Osteocyte (in vitro differentiated cells): ENCODE results near the gene CASTOR1. TPM values are rescaled to one million over a fixed set of nuclear protein-coding genes. Genes with fewer than 3 reads are reported as not detected.
A peak's percentile ranks its signal among the peaks of the same experiment; 100 is the strongest.

Experiments used
- DNase-seq: peaks from one replicate; pipeline ENCODE4 v3.0.0; 2021; ENCODE audit warnings: mixed read lengths; ENCODE audit not compliant: unreplicated experiment; ENCODE audit errors: extremely low spot score
- H3K27ac Mint-ChIP-seq: one replicate; pipeline ENCODE4 v1.8.0; 2021; ENCODE audit warnings: mild to moderate bottlenecking, mixed read lengths; ENCODE audit not compliant: unreplicated experiment
- H3K27me3 Mint-ChIP-seq: one replicate; pipeline ENCODE4 v1.8.0; 2021; ENCODE audit warnings: mixed read lengths; ENCODE audit not compliant: unreplicated experiment
- H3K36me3 Mint-ChIP-seq: one replicate; pipeline ENCODE4 v1.8.0; 2021; ENCODE audit warnings: mixed read lengths; ENCODE audit not compliant: unreplicated experiment
- H3K4me1 Mint-ChIP-seq: one replicate; pipeline ENCODE4 v1.8.0; 2021; ENCODE audit warnings: mixed read lengths; ENCODE audit not compliant: unreplicated experiment
- H3K4me3 Mint-ChIP-seq: one replicate; pipeline ENCODE4 v1.8.0; 2021; ENCODE audit warnings: mild to moderate bottlenecking, moderate library complexity, mixed read lengths; ENCODE audit not compliant: unreplicated experiment
- H3K9me3 Mint-ChIP-seq: one replicate; pipeline ENCODE4 v1.8.0; 2021; ENCODE audit warnings: mixed read lengths; ENCODE audit not compliant: unreplicated experiment
- CTCF ChIP-seq: fragments of 200-600 bp; sonication (generic); IDR thresholded peaks from 2 replicates; pipeline ENCODE4 v1.5.0; 2021; ENCODE audit warnings: antibody characterized with exemption, mild to moderate bottlenecking, moderate library complexity
- total RNA-seq: library from RNA; stranded (reverse); gene quantifications from 2 replicates; pipeline ENCODE4 v1.2.1, GENCODE V29; 2021

The CASTOR1 gene
- total RNA-seq, 1 donor from 2014 or later: 12.2 TPM

- DNase-seq: no peak
- H3K36me3 Mint-ChIP-seq: peaks cover 22% of the 10 kb centered on the region
- no peak for TF ChIP-seq CTCF
- no peaks in the 10 kb centered on the region for H3K9me3 Mint-ChIP-seq
- no peak overlapping the region for H3K4me3 Mint-ChIP-seq
- no peaks in the 10 kb centered on the region for H3K27me3 Mint-ChIP-seq
- H3K4me1 Mint-ChIP-seq: peaks cover 20% of the 10 kb centered on the region
- no peak overlapping the region for H3K27ac Mint-ChIP-seq
These were observed 5.5 kb upstream of the CASTOR1 start for GRCh38 chr22:30294830-30295229.

GRCh38 chr22:30294066-30294465, 4.8 kb upstream of the CASTOR1 start:
- no peak for TF ChIP-seq CTCF
- Mint-ChIP-seq H3K4me1 (peaks cover 22% of the 10 kb centered on the region), H3K27me3 (no peaks in the 10 kb centered on the region), H3K27ac (no peak overlapping the region), H3K4me3 (no peak overlapping the region), H3K36me3 (peaks cover 21% of the 10 kb centered on the region), H3K9me3 (no peaks in the 10 kb centered on the region)
- no peak for DNase-seq

DNA sequence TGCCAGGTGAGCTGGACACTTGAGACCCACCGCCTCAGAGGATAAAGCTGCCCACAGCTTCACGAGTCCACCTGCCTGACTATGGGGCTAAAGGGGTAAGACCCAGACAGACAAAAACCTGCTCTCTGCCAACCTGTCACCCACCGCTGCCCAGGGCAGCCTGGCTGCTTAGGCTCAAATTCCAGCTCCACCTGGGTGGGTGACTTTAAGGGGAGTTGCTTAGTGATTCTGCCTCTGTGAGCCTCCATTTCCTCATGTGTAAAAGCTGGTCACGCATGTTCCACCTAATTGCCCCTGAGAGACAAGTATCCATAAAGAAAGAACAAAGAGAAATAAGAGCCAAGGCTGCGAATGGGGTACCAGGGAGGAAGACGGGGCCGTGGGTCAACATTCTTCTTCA, 3.7 kb upstream of the CASTOR1 start:
- no peak for TF ChIP-seq CTCF
- Mint-ChIP-seq H3K4me3 (no peak overlapping the region), H3K9me3 (no peaks in the 10 kb centered on the region), H3K27me3 (no peaks in the 10 kb centered on the region), H3K4me1 (peaks cover 28% of the 10 kb centered on the region), H3K36me3 (peaks cover 16% of the 10 kb centered on the region), H3K27ac (no peak overlapping the region)
- DNase-seq: no peak

DNA sequence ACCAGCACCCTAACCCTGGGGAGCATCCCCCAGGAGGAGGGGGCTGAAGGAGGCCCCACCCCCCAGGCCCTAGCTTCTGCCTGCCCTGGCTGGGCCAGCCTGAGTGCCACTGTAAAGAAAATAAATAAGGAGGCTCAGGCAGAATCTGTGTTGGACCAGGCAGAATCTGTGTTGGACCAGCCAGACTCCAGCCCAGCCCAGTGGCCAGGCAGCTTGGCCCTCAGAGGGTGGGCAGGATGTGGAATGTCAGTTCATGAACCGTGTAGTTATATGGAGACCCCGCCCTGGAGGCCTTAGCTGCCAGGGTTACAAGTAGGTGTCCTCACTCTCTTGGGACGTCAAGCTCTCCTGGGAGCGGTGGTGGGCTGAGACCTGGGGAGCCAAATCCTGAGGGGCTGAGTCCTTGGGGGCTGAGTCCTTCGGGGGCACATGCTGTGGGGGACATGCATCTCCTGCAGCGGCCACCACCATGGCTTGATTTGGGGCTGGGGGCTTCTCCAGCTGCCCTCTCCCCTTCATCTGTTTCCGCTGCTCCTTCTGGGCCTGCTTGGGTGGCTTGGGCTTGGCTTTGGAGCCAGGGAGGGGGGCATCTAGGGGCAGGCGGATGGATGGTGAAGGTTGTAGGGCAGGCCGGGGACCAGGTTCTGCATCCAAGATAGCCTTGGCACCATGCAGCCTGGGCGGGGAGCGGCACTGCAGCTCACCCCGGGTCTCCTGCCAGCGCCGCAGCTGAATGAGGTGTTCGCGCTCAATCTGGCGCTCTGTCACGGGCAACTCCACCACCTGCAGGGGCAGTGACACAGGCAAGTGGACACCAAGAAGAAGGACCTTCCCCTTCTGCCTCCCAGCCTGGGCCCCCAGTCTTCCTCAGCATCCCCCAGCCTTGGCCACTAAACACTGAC, 3.0 kb upstream of the CASTOR1 start:
- no peak overlapping the region for H3K4me3 Mint-ChIP-seq
- no peaks in the 10 kb centered on the region for H3K9me3 Mint-ChIP-seq
- H3K27me3 Mint-ChIP-seq: no peaks in the 10 kb centered on the region
- TF ChIP-seq CTCF: no peak
- H3K36me3 Mint-ChIP-seq: peaks cover 13% of the 10 kb centered on the region
- peaks cover 31% of the 10 kb centered on the region for H3K4me1 Mint-ChIP-seq
- H3K27ac Mint-ChIP-seq: no peak overlapping the region
- DNase-seq: no peak

DNA sequence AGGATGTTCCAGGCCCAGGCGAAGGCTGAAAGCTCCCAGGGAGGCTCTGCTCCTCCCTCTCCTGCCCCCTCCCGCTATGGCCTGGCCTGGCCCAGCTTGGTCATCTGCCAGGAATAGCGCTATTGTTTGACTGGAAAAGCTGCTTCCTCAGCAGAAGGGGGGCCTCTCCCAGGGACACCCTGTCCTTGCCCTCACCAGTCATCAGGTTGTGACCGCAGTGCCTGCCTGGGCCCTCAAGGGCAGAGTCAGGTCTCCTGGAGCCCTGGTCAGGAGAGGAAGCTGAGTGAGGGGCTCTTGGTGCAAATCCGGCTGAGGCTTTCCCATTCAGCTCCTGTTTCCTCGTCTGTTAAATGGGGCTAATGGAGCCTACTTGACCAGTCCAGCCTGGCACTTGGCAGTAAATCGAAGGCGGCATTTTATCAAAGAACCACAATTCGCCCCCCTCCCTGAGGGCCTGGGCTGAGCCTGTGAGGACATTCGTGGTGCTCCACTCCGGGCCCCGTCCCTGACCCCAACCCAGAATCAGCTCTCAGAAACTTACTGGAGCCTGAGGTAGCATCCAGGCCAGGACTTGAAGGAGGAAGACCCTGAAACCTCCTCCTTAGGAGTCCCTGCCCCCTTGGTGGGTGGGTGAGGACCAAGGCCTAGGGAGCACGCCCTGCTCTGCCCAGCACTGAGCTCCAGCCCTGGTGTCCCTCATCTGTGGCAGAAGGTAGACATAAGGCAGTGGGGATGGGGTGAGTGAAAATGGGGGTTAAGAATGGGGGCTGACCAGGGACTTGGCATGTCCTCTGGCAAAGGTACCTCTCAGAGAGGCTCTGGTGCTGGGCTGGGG, 2.0 kb upstream of the CASTOR1 start:
- Mint-ChIP-seq H3K27ac (peak overlapping the region; percentile 81), H3K4me1 (peaks cover 31% of the 10 kb centered on the region), H3K4me3 (no peak overlapping the region), H3K27me3 (no peaks in the 10 kb centered on the region), H3K36me3 (peaks cover 5% of the 10 kb centered on the region), H3K9me3 (no peaks in the 10 kb centered on the region)
- no peak for TF ChIP-seq CTCF
- DNase-seq: no peak
